Neural progenitor cell (in vitro differentiated cells): ENCODE measurements around the gene PSMG4. TPM values are rescaled to one million over a fixed set of nuclear protein-coding genes. Genes with fewer than 3 reads are reported as not detected.

Source experiments
- DNase-seq: peaks from one replicate; pipeline ENCODE4 v3.0.0-alpha.2; 2016; ENCODE audit warnings: low spot score
- H2AFZ ChIP-seq: fragments of 200-600 bp; sonication (generic); replicated peaks from 2 replicates; pipeline ENCODE4 v1.6.1; 2016; ENCODE audit warnings: antibody characterized with exemption
- H3F3A ChIP-seq: fragments of 200-600 bp; sonication (generic); 2 replicates; pipeline ENCODE4 v1.6.1; 2016; ENCODE audit warnings: antibody characterized with exemption, low read depth
- H3K27ac ChIP-seq: fragments of 200-600 bp; sonication (generic); 2 replicates; pipeline ENCODE4 v1.5.1; 2016; ENCODE audit warnings: mild to moderate bottlenecking
- H3K27me3 ChIP-seq: fragments of 200-600 bp; sonication (generic); 2 replicates; pipeline ENCODE4 v1.6.1; 2016; ENCODE audit warnings: mild to moderate bottlenecking, moderate library complexity
- H3K36me3 ChIP-seq: fragments of 200-600 bp; sonication (generic); 2 replicates; pipeline ENCODE4 v1.5.1; 2016
- H3K4me1 ChIP-seq: fragments of 200-600 bp; sonication (generic); 2 replicates; pipeline ENCODE4 v1.6.1; 2016; ENCODE audit warnings: mixed run types
- H3K4me2 ChIP-seq: fragments of 200-600 bp; sonication (generic); 2 replicates; pipeline ENCODE4 v1.6.1; 2016
- H3K4me3 ChIP-seq: fragments of 200-600 bp; sonication (generic); 2 replicates; pipeline ENCODE4 v1.5.1; 2016
- H3K79me2 ChIP-seq: fragments of 200-600 bp; sonication (generic); 2 replicates; pipeline ENCODE4 v1.6.1; 2016; ENCODE audit warnings: low read depth
- H3K9ac ChIP-seq: fragments of 200-600 bp; sonication (generic); 2 replicates; pipeline ENCODE4 v1.6.1; 2016
- H3K9me3 ChIP-seq: fragments of 200-600 bp; sonication (generic); 2 replicates; pipeline ENCODE4 v1.5.1; 2016; ENCODE audit warnings: low read depth
- H4K20me1 ChIP-seq: fragments of 200-600 bp; sonication (generic); 2 replicates; pipeline ENCODE4 v1.6.1; 2016; ENCODE audit warnings: low read depth
- H3K27ac Mint-ChIP-seq: 3 replicates; pipeline ENCODE4 v1.8.0; 2021; ENCODE audit warnings: mixed read lengths
- H3K27me3 Mint-ChIP-seq: 2 replicates; pipeline ENCODE4 v1.8.0; 2022; ENCODE audit warnings: low read depth, mild to moderate bottlenecking, inconsistent platforms, moderate library complexity, mixed read lengths; ENCODE audit not compliant: insufficient read depth
- H3K36me3 Mint-ChIP-seq: 3 replicates; pipeline ENCODE4 v1.8.0; 2021; ENCODE audit warnings: mixed read lengths
- H3K4me1 Mint-ChIP-seq: 3 replicates; pipeline ENCODE4 v1.8.0; 2021; ENCODE audit warnings: mixed read lengths
- H3K4me3 Mint-ChIP-seq: 3 replicates; pipeline ENCODE4 v1.8.0; 2021; ENCODE audit warnings: mild to moderate bottlenecking, moderate library complexity, mixed read lengths
- H3K9me3 Mint-ChIP-seq: 3 replicates; pipeline ENCODE4 v1.8.0; 2020; ENCODE audit warnings: mixed read lengths
- CTCF ChIP-seq: fragments of 200-600 bp; sonication (generic); IDR thresholded peaks from 2 replicates; pipeline ENCODE4 v1.5.1; 2017; ENCODE audit warnings: antibody characterized with exemption, mild to moderate bottlenecking
- EZH2 ChIP-seq: fragments of 200-600 bp; sonication (generic); IDR thresholded peaks from 2 replicates; pipeline ENCODE4 v1.6.1; 2017; ENCODE audit warnings: antibody characterized with exemption, mild to moderate bottlenecking, moderate library complexity
- EZH2phosphoT487 ChIP-seq: fragments of 200-600 bp; sonication (generic); IDR thresholded peaks from 2 replicates; pipeline ENCODE4 v1.6.1; 2017; ENCODE audit warnings: antibody characterized with exemption
- total RNA-seq: library from RNA; depleted of rRNA; stranded (reverse); fragments of >200 nt; gene quantifications from 2 replicates; pipeline ENCODE4 v1.2.3, GENCODE V29; 2015; ENCODE audit warnings: low replicate concordance

The PSMG4 gene
- total RNA-seq, 1 donor from 2014 or later: 15.2 TPM

GRCh38 chr6:3277851-3278416 lies 19.2 kb downstream of the PSMG4 start:
- peaks cover 6% of the 10 kb centered on the region for H4K20me1 ChIP-seq
- DNase-seq: no peak
- H3K27me3 Mint-ChIP-seq: peaks cover 3% of the 10 kb centered on the region
- peaks cover 37% of the 10 kb centered on the region for H3K4me1 Mint-ChIP-seq
- peaks cover 24% of the 10 kb centered on the region for H3K36me3 Mint-ChIP-seq
- peaks cover 28% of the 10 kb centered on the region for H3F3A ChIP-seq
- no peak overlapping the region for H3K27ac Mint-ChIP-seq
- H3K27ac ChIP-seq: no peak overlapping the region
- H3K4me3 ChIP-seq: no peak overlapping the region
- H2AFZ ChIP-seq: no peak overlapping the region
- no peaks in the 10 kb centered on the region for H3K9me3 ChIP-seq
- no peak overlapping the region for H3K4me3 Mint-ChIP-seq
- TF ChIP-seq CTCF (no peak), EZH2phosphoT487 (no peak), EZH2 (no peak)
- peaks cover 17% of the 10 kb centered on the region for H3K4me1 ChIP-seq
- H3K9me3 Mint-ChIP-seq: no peaks in the 10 kb centered on the region
- H3K36me3 ChIP-seq: no peaks in the 10 kb centered on the region
- no peaks in the 10 kb centered on the region for H3K79me2 ChIP-seq
- no peak overlapping the region for H3K9ac ChIP-seq
- no peaks in the 10 kb centered on the region for H3K27me3 ChIP-seq
- no peak overlapping the region for H3K4me2 ChIP-seq

- Histone ChIP-seq H3K79me2 (no peaks in the 10 kb centered on the region), H3K9me3 (no peaks in the 10 kb centered on the region), H3K4me1 (peaks cover 17% of the 10 kb centered on the region), H3K27me3 (no peaks in the 10 kb centered on the region), H4K20me1 (peaks cover 6% of the 10 kb centered on the region), H3K9ac (no peak overlapping the region), H3K4me3 (no peak overlapping the region), H3K36me3 (no peaks in the 10 kb centered on the region), H3K27ac (no peak overlapping the region), H2AFZ (no peak overlapping the region), H3K4me2 (no peak overlapping the region), H3F3A (peaks cover 28% of the 10 kb centered on the region)
- no peaks in the 10 kb centered on the region for H3K9me3 Mint-ChIP-seq
- no peak overlapping the region for H3K27ac Mint-ChIP-seq
- no peak for DNase-seq
- H3K27me3 Mint-ChIP-seq: peaks cover 3% of the 10 kb centered on the region
- H3K4me1 Mint-ChIP-seq: peaks cover 45% of the 10 kb centered on the region
- H3K36me3 Mint-ChIP-seq: peaks cover 24% of the 10 kb centered on the region
- no peak for TF ChIP-seq EZH2
- TF ChIP-seq EZH2phosphoT487: no peak
- no peak for TF ChIP-seq CTCF
- no peak overlapping the region for H3K4me3 Mint-ChIP-seq
These were observed 19.9 kb downstream of the PSMG4 start for GRCh38 chr6:3278691-3279090.

DNA sequence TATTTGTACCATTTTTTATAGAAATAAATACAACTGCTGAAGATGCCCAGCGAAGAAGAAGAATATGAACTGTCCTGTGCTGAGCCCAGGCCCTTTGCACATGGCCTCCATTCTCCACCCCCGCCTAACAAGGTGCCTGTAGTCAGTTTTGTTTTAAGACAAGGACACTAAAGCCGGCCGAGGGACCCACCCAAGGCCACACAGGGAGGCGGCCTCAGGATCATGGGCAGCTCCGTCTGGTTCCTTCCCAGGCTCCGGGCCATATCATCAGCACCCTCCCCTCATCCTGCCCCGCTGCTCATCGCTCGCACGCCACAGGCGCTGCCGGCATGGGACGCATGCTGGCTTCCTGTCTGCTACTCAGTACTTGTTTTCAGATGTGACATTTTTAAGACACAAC lies 21.3 kb downstream of the PSMG4 start:
- no peaks in the 10 kb centered on the region for H3K79me2 ChIP-seq
- Mint-ChIP-seq H3K27me3 (peaks cover 7% of the 10 kb centered on the region), H3K9me3 (no peaks in the 10 kb centered on the region), H3K4me3 (peak overlapping the region; percentile 38), H3K4me1 (peaks cover 55% of the 10 kb centered on the region), H3K27ac (no peak overlapping the region), H3K36me3 (peaks cover 26% of the 10 kb centered on the region)
- H3K36me3 ChIP-seq: no peaks in the 10 kb centered on the region
- no peak overlapping the region for H3K9ac ChIP-seq
- no peak for DNase-seq
- no peak overlapping the region for H2AFZ ChIP-seq
- H3K27me3 ChIP-seq: no peaks in the 10 kb centered on the region
- H3K9me3 ChIP-seq: no peaks in the 10 kb centered on the region
- peaks cover 17% of the 10 kb centered on the region for H3K4me1 ChIP-seq
- H3K27ac ChIP-seq: no peak overlapping the region
- H4K20me1 ChIP-seq: peaks cover 6% of the 10 kb centered on the region
- peaks cover 28% of the 10 kb centered on the region for H3F3A ChIP-seq
- no peak overlapping the region for H3K4me2 ChIP-seq
- H3K4me3 ChIP-seq: no peak overlapping the region
- TF ChIP-seq EZH2 (no peak), CTCF (no peak)
